GM12878 (cell line): ENCODE data around the gene GPR171.

Source experiments
- CHD2 ChIP-seq: IDR thresholded peaks from 2 replicates; pipeline ENCODE4 v1.6.1; 2011; ENCODE audit warnings: low read depth, low read length, improper control_type of control experiment, borderline replicate concordance
- CTCF ChIP-seq, 3 experiments: IDR thresholded peaks in 2 of 3; conservative IDR thresholded peaks in 1 of 3; 2 replicates each; pipeline ENCODE4 v1.5.1; 2011; ENCODE audit warnings: low read depth in 3 of 3, low read length in 3 of 3, mild to moderate bottlenecking in 3 of 3, control low read depth in 2 of 3, moderate library complexity in 2 of 3, inconsistent platforms in 1 of 3, mixed read lengths in 1 of 3; ENCODE audit not compliant: control insufficient read depth in 2 of 3, insufficient read depth in 1 of 3; ENCODE audit errors: extremely low read depth in 1 of 3
- FOXM1 ChIP-seq: IDR thresholded peaks from 2 replicates; pipeline ENCODE4 v1.6.1; 2012; ENCODE audit warnings: low read depth, mild to moderate bottlenecking, inconsistent platforms, low read length, moderate library complexity
- POLR2AphosphoS5 ChIP-seq: IDR thresholded peaks from 2 replicates; pipeline ENCODE4 v1.6.1; 2011; ENCODE audit warnings: mild to moderate bottlenecking, low read length, inconsistent platforms
- SIX5 ChIP-seq: IDR thresholded peaks from 2 replicates; pipeline ENCODE4 v1.6.1; 2011; ENCODE audit warnings: mild to moderate bottlenecking, low read depth, low read length, moderate library complexity; ENCODE audit not compliant: severe bottlenecking

- TF ChIP-seq CHD2 (no peak), CTCF (IDR thresholded peaks at IDR 0.05 in 2 of 3, conservative IDR thresholded peaks at IDR 0.05 in 1 of 3; ENCODE audit: control insufficient read depth in 2 of 3, extremely low read depth in 1 of 3, insufficient read depth in 1 of 3, low read depth in 3 of 3, low read length in 3 of 3) (no peak), FOXM1 (no peak), POLR2AphosphoS5 (no peak), SIX5 (no peak)
Measured at GRCh38 chr3:151218136-151218535, 15.1 kb upstream of the GPR171 start.
